ENCODE results near the gene OPN3.

The OPN3 gene

DNA sequence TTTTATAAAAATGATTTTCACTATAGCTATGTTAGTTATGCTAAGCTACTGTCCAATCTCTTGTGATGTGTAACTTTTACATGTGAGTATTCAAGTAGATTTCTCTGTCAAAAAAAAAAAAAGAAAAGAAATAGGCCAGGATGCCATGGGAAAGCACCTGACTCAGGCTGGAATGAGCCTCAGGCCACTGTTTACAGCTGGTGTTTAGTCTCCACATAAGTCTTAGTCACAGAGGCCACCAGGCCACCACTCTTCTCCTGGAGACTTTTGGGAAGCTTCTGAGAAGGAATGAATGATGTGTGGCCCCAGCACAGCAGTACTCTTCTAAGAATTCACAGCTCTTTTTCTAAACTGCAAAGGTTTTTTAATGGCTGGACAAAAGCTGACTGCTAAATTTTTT, 48.9 kb downstream of the OPN3 start:
- no peak for DNase-seq (ENCODE audit: low read depth in 2 of 2, low spot score in 1 of 2)

DNA sequence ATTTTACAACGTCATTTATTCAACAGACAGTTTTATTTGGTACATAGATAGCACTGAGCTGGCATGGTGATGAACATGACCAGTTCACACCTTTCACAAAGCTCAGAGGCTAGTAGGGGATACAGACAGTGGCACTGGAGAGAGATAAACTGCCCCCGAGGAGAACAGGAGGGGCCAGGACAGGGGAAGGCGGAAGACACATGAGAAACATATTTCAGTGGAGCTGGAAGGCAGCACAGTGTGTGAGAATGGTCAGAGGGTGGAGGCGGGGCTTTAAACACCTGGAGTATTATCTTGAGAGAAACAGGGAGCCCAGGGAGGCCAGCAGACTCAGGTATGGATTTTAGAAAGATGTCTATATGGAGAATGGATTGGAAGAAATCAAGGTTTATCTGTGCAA, 49.5 kb downstream of the OPN3 start:
- DNase-seq (ENCODE audit: low read depth in 2 of 2, low spot score in 1 of 2), result no peak

DNA sequence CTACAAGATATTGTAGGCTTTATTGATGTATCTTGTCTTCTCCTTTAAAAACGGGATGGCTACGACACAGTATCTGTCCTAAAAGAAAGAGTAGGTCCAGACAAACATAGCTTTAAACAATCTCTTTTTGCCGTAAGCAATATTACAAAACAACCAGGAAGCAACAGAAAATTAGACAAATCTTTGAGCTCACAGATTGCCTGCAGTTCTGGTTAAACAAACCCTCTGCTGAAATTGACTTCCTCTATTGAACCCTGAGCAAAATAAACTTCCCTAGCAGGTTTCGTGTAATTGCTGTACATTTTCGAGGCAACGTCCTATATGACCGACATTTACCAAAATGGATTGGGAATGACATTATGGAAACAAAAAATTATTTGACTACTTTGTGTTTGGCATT, 50.6 kb downstream of the OPN3 start:
- no peak for DNase-seq (ENCODE audit: low read depth in 2 of 2, low spot score in 1 of 2)

DNA sequence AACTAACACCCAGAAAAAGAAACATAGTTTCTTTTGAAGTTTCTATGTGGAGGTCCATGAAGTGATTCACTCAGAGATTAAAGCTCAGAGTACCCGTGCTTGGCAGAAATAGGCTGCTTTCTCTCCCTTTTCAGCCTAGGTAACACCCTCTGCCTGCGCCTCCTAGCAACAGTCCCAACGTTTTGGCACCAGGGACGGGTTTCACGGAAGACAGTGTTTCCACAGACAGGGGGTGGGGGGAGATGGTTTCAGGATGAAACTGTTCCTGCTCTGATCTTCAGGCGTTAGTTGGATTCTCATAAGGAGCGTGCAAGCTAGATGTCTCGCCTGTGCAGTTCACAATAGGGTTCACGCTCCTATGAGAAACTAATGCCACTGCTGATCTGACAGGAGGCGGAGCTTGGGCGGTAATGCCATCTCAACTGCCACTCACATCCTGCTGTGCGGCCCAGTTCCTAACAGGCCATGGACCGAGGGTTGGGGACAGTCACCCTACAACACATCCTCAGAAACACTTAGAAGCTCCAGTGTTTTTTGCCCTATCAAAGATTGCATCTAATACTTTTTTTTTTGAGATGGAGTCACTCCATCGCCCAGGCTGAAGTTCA, 53.2 kb downstream of the OPN3 start:
- no peak for DNase-seq (ENCODE audit: low read depth in 2 of 2, low spot score in 1 of 2)

DNA sequence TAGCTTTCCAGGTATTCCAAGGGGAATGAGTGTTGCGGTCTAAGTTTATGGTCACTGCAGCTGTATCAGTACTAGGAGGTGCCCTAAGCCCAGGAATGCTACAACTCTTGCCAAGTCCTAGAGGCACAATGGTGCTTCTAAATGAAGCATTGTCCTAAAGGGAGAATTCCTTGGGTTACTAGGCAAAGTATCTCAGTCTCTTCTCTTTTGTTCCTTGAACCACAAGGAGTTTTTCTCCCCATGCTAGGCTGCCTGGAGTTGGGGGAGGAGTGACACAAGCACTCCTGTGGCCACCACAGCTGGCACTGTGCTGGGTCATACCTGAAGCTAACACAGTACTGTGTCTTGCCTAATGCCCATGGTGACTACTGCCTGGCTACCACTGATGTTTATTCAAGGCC, 57.2 kb downstream of the OPN3 start:
- DNase-seq (ENCODE audit: low read depth in 2 of 2, low spot score in 1 of 2), result no peak

DNA sequence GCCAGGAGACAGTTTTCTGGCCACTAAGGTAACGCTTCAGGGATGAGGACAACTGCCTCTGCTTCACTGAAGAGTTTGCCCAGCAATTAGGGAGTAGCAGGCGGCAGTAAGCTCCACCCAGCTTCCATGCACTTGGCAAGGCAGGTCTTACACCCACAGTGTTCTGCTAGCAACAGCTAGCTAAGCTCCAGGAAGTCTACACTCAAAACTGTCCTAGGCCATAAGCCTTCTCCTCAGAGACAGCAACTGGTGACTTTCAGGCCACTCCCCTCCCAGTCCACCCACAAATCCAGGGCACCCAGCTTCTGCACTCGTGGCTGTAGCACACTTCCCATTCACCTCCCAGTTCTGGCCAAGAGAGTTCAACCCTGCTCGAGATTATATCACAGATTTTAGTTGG, 60.7 kb downstream of the OPN3 start:
- DNase-seq (ENCODE audit: low read depth in 2 of 2, low spot score in 1 of 2), result no peak

DNA sequence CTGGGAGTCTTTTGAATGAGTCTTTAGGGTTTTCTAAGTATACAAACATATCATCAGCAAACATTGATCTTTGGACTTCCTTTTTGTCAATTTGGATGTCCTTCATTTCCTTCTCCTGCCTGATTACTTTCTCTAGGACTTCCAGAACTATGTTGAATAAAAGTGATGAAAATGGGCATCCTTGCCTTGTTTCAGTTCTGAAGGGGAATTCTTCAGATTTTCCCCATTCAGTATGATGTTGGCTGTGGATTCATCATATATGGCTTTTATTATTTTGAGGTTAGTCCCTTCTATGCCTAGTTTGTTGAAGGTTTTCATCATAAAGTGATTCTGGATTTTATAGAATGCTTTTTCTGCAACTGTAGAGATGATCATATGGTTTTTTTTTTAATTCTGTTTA, 66.0 kb downstream of the OPN3 start:
- no peak for DNase-seq (ENCODE audit: low read depth in 2 of 2, low spot score in 1 of 2)

DNA sequence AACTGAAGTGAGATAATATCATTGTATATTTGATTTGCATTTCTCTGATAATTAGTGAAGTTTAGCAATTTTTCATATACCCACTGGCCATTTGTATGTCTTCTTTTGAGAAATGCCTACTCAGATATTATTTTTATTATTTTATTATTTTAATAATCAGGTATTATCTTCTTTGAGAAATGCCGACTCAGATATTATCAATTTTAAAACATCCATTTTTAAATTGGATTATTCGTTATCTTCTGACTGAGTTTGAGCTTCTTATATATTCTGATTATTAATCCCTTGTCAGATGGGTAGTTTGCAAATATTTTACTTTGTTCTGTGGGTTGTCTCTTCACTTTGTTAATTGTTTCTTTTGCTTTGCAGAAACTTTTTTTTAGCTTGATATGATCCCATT, 70.3 kb downstream of the OPN3 start:
- DNase-seq (ENCODE audit: low read depth in 2 of 2, low spot score in 1 of 2), result no peak

DNA sequence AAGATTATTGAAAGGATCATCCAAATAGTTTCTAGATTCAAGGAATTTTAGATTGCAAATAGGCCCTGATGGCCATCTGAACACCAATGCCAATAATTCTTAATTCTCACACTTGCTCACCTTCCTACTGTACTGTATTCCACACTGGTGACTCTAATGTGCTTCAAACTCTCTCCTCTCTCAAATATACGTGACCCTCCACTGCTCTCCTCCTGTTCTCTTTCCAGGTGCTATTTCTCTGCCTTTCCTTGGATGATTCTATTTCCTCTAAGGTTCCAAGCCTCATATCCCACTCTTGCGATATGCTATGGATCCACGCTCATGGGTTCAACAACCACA, 79.4 kb downstream of the OPN3 start:
- no peak for DNase-seq (ENCODE audit: low read depth in 2 of 2, low spot score in 1 of 2)

DNA sequence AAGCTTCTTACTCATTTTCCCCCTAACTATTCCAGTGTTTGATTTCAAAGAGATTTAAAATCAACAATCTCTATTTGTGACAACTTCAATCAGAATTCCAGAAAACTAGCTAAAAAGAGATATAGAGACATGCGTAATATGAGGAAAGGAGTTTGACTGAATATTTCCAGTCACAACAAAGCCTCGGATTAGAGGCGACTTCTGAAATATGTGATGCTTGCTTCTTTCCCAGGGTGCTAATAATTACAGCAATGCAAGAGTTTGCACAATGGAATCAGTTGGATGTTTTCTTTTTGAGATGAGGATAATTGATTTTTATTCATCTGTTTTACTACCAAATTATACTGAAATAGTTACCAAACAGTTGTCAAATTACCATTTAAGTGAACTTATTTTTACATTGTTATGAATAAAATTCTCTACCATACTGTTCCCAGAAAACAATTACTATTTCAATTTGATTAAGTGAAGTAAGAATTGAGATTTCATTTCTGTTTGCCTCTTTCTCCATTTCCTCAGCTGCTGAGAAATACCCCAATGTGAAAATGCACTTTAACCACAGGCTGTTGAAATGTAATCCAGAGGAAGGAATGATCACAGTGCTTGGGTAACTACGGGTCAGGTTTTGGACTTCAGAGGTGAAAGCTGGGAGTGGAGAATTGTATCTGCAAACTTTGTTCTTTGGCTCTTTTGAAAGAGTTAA, 79.9 kb downstream of the OPN3 start:
- DNase-seq (ENCODE audit: low read depth in 2 of 2, low spot score in 1 of 2), result no peak

DNA sequence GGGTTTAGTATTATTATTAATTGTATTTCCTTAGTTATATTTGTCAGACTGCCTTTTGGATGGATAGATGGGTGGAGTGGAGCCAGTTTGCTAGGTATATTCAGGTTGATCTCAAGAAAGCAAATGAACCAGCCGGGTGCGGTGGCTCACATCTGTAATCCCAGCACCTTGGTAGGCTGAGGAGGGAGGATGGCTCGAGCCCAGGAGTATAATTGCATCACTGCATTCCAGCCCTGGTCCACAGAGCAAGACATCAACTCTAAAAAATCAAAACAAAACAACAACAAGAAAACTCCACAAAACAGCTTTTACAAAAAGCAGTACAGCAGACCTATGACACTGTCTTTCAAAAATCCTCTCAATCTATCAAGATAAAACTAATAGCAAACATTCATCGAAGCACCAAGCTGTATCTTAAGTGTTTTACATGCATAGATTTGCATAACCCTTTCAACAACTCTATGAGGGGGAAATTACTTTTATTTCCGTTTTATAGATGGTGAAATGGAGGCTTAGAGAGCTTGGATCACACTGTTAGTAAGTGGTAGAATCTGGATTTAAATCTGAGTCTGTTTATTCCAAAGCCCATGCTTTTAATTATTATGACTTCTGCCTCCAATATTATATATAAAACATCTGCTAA, 82.5 kb downstream of the OPN3 start:
- no peak for DNase-seq (ENCODE audit: low read depth in 2 of 2, low spot score in 1 of 2)

DNA sequence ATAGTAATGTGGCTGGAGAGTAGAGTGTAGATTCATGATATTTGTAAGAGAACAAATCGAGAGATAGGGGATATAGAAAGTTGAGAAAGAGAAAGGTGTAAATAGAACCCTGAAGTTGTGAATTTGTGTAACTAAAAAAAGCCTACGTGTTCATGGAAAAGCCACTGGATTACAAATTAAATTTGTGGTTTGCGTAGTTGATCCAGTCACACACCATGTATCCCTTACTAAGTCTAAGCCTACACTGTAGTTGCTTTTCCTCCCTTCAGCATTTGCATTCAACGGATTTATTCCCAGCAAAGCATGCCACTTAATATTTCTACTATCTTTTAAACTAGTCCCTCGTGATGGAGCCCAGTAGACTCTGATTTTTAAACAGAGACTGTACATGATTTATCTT, 83.1 kb downstream of the OPN3 start:
- DNase-seq (ENCODE audit: low read depth in 2 of 2, low spot score in 1 of 2), result no peak

DNA sequence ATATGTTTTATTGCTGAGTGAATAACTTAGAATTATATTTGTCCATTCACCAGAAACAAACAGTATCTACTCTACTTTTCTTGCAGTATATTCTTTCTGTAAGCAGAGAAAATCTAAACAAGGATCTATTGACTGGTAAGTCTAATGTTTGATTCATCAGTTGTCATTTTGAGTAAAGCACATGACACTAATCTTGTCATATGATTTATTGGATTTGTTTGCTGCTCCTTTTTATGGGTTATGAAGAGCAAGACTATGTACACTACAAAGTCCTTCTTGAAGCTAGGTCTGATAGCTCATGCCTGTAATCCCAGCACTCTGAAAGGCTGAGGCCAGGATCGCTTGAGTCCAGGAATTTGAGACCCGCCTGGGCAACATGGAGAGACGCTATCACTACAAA, 84.6 kb downstream of the OPN3 start:
- no peak for DNase-seq (ENCODE audit: low read depth in 2 of 2, low spot score in 1 of 2)

DNA sequence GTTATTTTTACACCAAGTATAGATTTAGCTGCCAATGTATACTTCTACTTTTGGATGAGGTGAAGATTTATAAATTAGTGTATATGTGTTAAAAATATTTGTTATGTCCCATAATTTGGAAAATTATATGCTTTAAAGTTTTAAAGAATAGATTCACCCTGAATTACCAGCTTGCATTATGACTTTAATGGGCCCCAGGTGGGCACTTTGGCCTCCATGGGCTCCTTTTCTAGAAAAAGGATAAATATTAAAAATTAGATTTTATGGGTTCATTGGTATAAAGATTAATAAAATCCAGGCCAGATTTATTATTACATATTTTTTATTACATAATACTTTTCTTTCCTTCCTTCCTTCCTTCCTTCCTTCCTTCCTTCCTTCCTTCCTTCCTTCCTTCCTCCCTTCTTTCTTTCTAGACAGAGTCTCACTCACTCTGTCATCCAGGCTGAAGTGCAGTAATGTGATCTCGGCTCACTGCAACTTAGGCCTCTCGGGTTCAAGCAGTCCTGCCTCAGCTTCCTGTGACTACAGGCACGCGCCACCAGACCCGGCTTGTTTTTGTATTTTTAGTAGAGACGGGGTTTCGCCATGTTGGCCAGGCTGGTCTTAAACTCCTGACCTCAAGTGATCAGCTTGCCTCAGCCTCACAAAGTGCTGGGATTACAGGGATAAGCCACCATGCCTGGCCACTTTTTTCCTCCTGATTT, 86.1 kb downstream of the OPN3 start:
- no peak for DNase-seq (ENCODE audit: low read depth in 2 of 2, low spot score in 1 of 2)

DNA sequence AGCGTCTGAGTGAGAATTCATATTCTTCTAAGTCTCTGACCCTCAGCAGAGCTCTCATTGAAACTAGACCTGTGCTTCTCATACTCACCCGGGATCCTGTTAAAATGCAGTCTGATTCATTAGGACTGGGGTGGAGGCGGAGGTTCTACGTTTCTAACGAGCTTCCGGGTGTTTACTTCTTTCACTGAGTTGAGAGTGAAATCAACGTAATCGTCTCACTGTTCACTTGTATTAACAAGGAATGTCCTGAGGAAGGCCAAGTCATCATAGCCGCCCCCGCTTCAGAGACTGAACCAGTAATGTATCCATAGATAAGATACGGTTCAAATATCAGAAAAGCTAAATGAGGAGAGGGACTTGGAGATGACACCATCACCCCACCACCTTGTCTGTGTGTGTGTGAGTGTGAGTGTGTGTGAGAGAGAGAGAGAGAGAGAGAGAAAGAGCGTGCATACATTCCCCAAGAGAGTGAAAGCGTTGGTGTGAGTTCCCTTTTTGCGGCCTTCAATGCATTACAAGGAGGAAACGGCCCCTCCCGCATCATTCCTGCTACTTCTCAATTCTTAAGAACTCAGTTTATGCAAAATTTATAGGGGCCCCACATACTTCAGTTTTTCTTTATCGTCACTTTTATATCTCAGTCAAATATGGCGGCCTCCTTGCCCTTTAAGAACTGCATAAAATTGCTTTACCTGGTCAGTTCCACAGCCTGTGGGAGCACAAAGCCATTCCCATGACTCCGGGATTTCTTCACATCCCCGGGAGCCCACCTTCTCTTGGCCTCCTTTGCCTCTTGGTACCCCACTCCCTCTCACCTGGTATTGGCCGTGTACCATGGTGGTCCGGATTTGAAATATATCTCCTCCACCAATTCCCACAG, 88.2 kb downstream of the OPN3 start:
- DNase-seq (ENCODE audit: low read depth in 2 of 2, low spot score in 1 of 2), result no peak

DNA sequence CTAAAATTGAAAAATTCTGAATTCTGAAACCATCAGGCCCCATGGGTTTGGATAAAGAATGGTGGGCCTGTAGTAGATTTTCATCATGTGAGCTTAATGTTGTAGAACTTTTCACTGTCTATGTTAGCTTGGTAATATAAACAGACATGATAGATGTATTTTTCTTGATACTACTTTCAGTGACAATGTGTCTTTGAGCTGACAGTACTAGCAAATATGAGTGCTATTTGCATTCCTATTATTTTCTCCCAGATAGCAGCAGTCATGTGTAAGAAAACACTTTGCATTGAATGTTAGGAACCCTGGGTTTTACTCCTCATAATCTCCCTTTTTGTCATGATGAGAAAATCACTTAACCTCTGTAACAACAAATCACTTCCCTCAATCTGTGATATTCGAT, 89.9 kb downstream of the OPN3 start:
- no peak for DNase-seq (ENCODE audit: low read depth in 2 of 2, low spot score in 1 of 2)

DNA sequence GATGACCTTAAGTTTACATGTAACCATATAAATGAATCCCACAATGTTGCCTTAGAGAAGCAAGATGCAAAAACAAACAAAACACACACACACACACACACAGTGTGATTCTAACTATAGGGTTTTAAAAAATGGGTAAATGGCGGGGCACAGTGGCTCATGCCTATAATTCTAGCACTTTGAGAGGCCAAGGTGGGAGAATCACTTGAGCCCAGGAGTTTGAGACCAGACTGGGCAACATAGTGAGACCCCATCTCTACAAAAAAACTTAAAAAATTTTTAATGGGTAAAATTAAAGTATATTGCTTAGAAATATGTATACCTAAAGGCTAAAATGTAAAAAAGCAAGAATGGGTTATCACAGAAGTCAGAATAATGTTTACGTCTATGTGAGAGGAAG, 92.2 kb downstream of the OPN3 start:
- no peak for DNase-seq (ENCODE audit: low read depth in 2 of 2, low spot score in 1 of 2)

All from stimulated activated CD8-positive, alpha-beta memory T cell treated with anti-CD3 and anti-CD28 coated beads, Interleukin-4, amount 100 ng/mL, for 1 hour (primary cell).